ENCODE measurements around the gene KRT82.

KRT82 gene

DNA sequence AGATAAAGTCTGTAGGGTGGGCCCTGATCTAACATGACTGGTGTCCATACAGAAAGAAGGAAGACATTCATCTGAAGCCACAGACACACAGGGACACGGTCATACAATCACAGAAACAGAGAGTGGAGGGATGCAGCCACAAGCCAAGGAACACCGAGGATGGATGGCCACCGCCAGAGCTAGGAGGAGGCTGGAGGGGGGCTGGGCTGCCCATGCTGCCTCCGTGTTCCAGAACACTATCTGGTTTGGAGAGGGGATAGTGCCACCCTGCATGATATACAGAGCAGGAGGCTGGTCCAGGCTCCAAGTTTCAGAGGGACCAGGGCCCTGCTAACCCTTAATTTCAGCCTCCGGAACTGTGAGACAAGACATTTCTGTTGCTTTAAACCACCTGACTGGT lies 19.3 kb upstream of the KRT82 start:
- Histone ChIP-seq H3K4me1 (ENCODE audit: control insufficient read depth in 5 of 5, insufficient read depth in 5 of 5, low read length in 5 of 5) (peaks cover 0 to 13% (median 12%) of the 10 kb centered on the region in 5 donors), H3K36me3 (ENCODE audit: control insufficient read depth in 5 of 5, insufficient read depth in 5 of 5, low read length in 5 of 5) (no peaks in the 10 kb centered on the region), H3K4me3 (ENCODE audit: low read depth in 1 of 5, low read length in 5 of 5) (no peak overlapping the region), H3K9me3 (ENCODE audit: control insufficient read depth in 5 of 5, low read length in 5 of 5) (no peaks in the 10 kb centered on the region), H3K27me3 (ENCODE audit: control insufficient read depth in 5 of 5, insufficient read depth in 4 of 5, low read length in 5 of 5) (no peaks in the 10 kb centered on the region), H3K27ac (ENCODE audit: low read depth, low read length) (no peak overlapping the region), H3K9ac (ENCODE audit: low read length in 5 of 5) (no peak overlapping the region)

DNA sequence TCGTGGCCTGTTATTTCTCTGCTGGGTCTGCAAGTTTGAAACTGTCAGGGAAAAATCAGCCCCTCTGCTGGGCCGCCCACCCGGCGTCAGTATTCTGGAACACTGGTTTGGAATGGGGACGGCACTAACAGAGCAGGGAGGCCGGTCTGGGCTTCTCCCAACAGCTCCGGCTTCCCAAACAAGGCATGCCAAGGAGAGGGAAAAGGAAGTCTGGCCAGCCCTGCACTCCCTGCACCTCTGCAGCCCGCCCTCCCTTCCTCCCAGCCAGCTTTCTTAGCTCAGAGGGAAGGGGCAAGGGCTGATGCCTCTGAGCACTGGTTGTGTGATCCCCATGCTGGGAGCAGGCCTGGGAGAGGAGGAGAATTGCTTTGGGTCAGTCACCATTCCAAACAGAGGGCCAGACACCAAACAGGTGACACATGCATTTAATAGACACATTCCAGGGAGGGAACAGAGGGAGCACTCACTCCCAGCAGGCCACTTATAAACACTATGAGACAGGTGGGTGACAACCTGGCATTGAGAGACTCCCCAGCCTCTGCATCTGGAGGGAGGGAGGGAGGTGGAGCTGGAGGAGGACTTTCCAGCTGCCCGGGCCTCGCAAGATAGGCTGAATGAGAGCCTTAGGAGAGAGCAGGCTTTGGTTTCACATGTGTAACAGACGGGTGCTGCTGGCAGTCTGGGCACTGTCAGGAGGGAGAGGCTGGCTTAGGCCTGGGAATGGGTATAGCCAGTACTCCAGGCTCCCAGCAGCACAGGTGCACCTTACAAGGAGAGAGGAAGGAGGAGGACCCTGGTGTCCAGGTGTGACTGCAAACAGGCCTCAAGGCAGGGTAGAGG lies 17.7 kb upstream of the KRT82 start:
- peak overlapping the region in 1 of 5 donors; percentile 15 for H3K9ac ChIP-seq (ENCODE audit: low read length in 5 of 5)
- no peaks in the 10 kb centered on the region for H3K9me3 ChIP-seq (ENCODE audit: control insufficient read depth in 5 of 5, low read length in 5 of 5)
- no peak overlapping the region for H3K4me3 ChIP-seq (ENCODE audit: low read depth in 1 of 5, low read length in 5 of 5)
- H3K4me1 ChIP-seq (ENCODE audit: control insufficient read depth in 5 of 5, insufficient read depth in 5 of 5, low read length in 5 of 5) = peaks cover 0 to 13% (median 12%) of the 10 kb centered on the region in 5 donors
- H3K27me3 ChIP-seq (ENCODE audit: control insufficient read depth in 5 of 5, insufficient read depth in 4 of 5, low read length in 5 of 5) = no peaks in the 10 kb centered on the region
- no peak overlapping the region for H3K27ac ChIP-seq (ENCODE audit: low read depth, low read length)
- no peaks in the 10 kb centered on the region for H3K36me3 ChIP-seq (ENCODE audit: control insufficient read depth in 5 of 5, insufficient read depth in 5 of 5, low read length in 5 of 5)

DNA sequence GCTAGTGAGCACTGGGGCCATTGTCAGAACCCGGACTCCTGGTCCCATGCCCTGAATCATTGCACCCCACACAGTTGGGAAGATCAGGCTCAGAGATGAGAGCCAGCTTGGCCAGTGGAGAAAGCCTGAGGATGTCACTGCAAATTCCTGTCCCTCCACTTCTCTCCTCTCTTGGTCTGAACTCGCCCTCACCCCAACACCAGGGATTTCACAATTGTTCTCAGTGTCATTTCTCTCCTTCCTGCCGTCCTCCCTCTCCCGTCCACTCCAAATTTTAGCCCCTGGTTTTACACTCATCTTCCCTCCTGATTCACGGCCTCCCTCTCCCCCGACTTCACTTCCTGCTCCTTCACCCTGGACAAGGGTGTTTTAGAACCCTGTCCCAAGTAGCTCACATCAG lies 16.9 kb upstream of the KRT82 start:
- Histone ChIP-seq H3K27ac (ENCODE audit: low read depth, low read length) (no peak overlapping the region), H3K36me3 (ENCODE audit: control insufficient read depth in 5 of 5, insufficient read depth in 5 of 5, low read length in 5 of 5) (no peaks in the 10 kb centered on the region), H3K27me3 (ENCODE audit: control insufficient read depth in 5 of 5, insufficient read depth in 4 of 5, low read length in 5 of 5) (no peaks in the 10 kb centered on the region), H3K4me1 (ENCODE audit: control insufficient read depth in 5 of 5, insufficient read depth in 5 of 5, low read length in 5 of 5) (peaks cover 0 to 13% (median 12%) of the 10 kb centered on the region in 5 donors), H3K9ac (ENCODE audit: low read length in 5 of 5) (peak overlapping the region in 2 of 5 donors; percentile 7 to 15), H3K9me3 (ENCODE audit: control insufficient read depth in 5 of 5, low read length in 5 of 5) (no peaks in the 10 kb centered on the region), H3K4me3 (ENCODE audit: low read depth in 1 of 5, low read length in 5 of 5) (no peak overlapping the region)

DNA sequence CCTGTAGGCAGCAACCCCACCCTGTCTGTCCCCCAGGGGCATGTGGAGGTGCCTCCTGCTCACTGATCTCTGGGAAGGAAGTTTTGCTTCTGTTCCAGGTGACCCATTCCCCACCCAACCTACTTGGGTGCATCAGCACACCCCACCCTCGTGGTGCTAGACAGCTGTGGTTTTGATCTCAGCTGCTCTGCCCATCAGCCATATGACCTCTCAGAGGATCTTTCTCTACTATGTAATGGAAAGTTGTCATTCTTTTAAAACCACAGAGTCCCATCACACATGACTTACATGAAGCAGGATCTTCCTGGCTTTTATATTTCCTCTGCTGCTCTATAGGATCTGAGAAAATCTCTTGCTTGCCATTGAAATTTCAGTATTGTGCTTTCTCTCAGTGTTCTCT lies 13.5 kb upstream of the KRT82 start:
- Histone ChIP-seq H3K27me3 (ENCODE audit: control insufficient read depth in 5 of 5, insufficient read depth in 4 of 5, low read length in 5 of 5) (no peaks in the 10 kb centered on the region), H3K4me1 (ENCODE audit: control insufficient read depth in 5 of 5, insufficient read depth in 5 of 5, low read length in 5 of 5) (peaks cover 7 to 36% (median 31%) of the 10 kb centered on the region in 5 donors), H3K27ac (ENCODE audit: low read depth, low read length) (no peak overlapping the region), H3K9me3 (ENCODE audit: control insufficient read depth in 5 of 5, low read length in 5 of 5) (no peaks in the 10 kb centered on the region), H3K36me3 (ENCODE audit: control insufficient read depth in 5 of 5, insufficient read depth in 5 of 5, low read length in 5 of 5) (no peaks in the 10 kb centered on the region), H3K4me3 (ENCODE audit: low read depth in 1 of 5, low read length in 5 of 5) (no peak overlapping the region), H3K9ac (ENCODE audit: low read length in 5 of 5) (no peak overlapping the region)

DNA sequence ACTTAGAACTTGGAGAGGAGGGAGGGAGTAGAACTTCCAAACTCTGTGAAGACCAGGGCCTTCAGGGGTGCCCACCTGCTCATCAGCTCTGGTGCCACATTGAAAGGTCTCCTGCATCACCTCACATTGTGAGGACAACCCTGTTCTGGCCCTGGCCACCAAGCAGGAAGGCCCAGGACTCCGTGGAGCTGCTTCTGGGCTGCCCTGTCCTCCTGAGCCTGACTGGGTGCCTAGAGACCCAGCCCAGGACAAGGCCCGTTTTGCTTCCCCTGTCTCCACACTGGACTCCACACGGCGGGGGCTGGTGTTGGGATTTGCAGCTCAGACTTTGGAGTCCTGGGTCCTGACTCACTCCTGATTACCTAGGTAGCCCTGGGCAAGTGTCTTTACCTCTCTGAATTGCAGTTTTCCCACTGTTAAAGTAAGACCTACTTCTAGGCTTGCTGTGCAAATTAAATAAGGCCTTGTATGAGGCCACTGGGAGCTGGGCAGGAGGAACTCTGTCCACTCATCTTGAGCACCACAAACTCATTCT lies 12.5 kb upstream of the KRT82 start:
- H3K4me3 ChIP-seq (ENCODE audit: low read depth in 1 of 5, low read length in 5 of 5) = no peak overlapping the region
- no peaks in the 10 kb centered on the region for H3K9me3 ChIP-seq (ENCODE audit: control insufficient read depth in 5 of 5, low read length in 5 of 5)
- no peaks in the 10 kb centered on the region for H3K27me3 ChIP-seq (ENCODE audit: control insufficient read depth in 5 of 5, insufficient read depth in 4 of 5, low read length in 5 of 5)
- H3K36me3 ChIP-seq (ENCODE audit: control insufficient read depth in 5 of 5, insufficient read depth in 5 of 5, low read length in 5 of 5) = no peaks in the 10 kb centered on the region
- no peak overlapping the region for H3K9ac ChIP-seq (ENCODE audit: low read length in 5 of 5)
- H3K27ac ChIP-seq (ENCODE audit: low read depth, low read length) = no peak overlapping the region
- H3K4me1 ChIP-seq (ENCODE audit: control insufficient read depth in 5 of 5, insufficient read depth in 5 of 5, low read length in 5 of 5) = peaks cover 7 to 34% (median 28%) of the 10 kb centered on the region in 5 donors

DNA sequence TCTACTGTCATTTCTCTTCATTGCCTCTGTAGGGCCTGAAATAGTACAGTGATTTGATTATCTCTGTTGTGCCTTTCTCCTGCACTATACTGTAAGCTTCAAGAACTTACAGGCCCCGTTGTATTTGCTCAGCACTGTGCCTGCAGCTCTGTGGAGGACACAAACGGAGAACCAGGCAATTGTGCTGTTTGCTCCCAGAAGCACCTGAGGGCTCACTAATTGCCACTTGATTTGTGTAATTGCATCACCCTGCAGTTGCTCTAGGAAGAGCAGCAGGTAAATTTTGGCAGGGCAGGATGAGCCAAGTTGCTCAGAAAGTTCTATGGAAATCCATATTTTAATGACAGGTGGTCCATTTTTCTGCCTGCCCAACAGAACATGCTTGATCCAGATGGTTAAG lies 11.6 kb upstream of the KRT82 start:
- Histone ChIP-seq H3K27ac (ENCODE audit: low read depth, low read length) (no peak overlapping the region), H3K4me3 (ENCODE audit: low read depth in 1 of 5, low read length in 5 of 5) (no peak overlapping the region), H3K9me3 (ENCODE audit: control insufficient read depth in 5 of 5, low read length in 5 of 5) (no peaks in the 10 kb centered on the region), H3K36me3 (ENCODE audit: control insufficient read depth in 5 of 5, insufficient read depth in 5 of 5, low read length in 5 of 5) (no peaks in the 10 kb centered on the region), H3K9ac (ENCODE audit: low read length in 5 of 5) (no peak overlapping the region), H3K4me1 (ENCODE audit: control insufficient read depth in 5 of 5, insufficient read depth in 5 of 5, low read length in 5 of 5) (peaks cover 7 to 25% (median 19%) of the 10 kb centered on the region in 5 donors), H3K27me3 (ENCODE audit: control insufficient read depth in 5 of 5, insufficient read depth in 4 of 5, low read length in 5 of 5) (no peaks in the 10 kb centered on the region)

DNA sequence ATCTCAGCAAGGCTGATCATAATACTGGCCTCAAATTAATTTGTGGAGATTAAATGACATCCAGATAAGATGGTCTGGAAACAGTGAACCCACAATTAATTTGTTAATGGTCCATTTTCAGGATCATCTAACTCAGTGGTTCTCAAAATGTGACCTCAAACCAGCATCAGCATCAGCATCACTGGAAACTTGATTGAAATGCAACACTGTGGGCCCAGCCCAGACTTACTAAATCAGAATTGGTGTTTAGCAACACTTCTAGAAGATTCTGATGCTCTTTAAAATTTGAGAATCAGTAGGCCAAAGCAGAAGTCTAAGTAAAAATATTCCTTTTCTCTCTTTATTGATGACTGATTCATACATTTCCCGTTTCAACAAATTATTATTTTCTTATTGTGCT lies 10.7 kb upstream of the KRT82 start:
- H3K36me3 ChIP-seq (ENCODE audit: control insufficient read depth in 5 of 5, insufficient read depth in 5 of 5, low read length in 5 of 5) = no peaks in the 10 kb centered on the region
- H3K27me3 ChIP-seq (ENCODE audit: control insufficient read depth in 5 of 5, insufficient read depth in 4 of 5, low read length in 5 of 5) = no peaks in the 10 kb centered on the region
- peak overlapping the region in 1 of 5 donors; percentile 28 for H3K9ac ChIP-seq (ENCODE audit: low read length in 5 of 5)
- peaks cover 7 to 23% (median 19%) of the 10 kb centered on the region in 5 donors for H3K4me1 ChIP-seq (ENCODE audit: control insufficient read depth in 5 of 5, insufficient read depth in 5 of 5, low read length in 5 of 5)
- no peaks in the 10 kb centered on the region for H3K9me3 ChIP-seq (ENCODE audit: control insufficient read depth in 5 of 5, low read length in 5 of 5)
- no peak overlapping the region for H3K4me3 ChIP-seq (ENCODE audit: low read depth in 1 of 5, low read length in 5 of 5)
- peak overlapping the region; percentile 50 for H3K27ac ChIP-seq (ENCODE audit: low read depth, low read length)

DNA sequence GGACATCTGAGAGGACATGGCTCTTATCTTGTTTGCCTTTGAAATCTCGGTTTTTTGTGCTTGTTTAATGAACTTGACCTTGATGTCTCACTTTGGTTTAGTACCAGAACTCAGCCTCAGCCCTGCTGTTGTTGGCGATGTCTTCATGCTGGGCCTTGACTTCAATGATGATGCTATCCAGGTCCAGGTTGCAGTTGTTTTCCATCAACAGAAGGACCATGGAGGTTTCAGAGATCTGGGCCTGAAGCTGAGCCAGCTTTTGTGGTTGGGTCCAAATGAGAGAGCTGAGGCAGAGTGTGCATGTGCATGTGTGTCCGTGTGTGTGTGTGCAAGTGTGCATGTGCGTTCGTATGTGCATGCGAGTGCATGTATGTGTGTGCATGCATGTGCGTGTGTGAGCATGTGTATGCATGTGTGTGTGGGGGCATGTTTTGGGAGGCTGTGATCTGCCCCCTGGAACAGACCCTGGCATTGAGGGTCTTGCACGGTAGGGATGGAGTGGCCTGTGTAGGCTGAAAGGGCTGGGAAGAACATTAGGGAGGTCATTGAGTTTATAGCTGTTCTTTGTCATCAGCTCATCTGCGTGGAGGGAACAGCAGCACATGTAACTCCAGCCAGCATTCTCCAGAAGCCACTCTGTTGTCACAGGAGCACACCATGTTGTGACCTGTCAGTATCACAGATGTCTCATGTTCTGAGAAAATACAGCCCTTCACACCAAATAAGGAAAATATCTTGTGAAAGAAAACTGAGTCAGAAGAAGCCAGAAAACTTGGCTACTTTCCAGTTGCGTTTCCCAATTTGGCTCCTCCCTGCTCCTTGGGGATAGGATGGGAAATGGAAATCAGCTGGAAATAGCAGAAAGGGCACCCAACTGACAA lies 10.0 kb upstream of the KRT82 start:
- peak overlapping the region; percentile 50 for H3K27ac ChIP-seq (ENCODE audit: low read depth, low read length)

DNA sequence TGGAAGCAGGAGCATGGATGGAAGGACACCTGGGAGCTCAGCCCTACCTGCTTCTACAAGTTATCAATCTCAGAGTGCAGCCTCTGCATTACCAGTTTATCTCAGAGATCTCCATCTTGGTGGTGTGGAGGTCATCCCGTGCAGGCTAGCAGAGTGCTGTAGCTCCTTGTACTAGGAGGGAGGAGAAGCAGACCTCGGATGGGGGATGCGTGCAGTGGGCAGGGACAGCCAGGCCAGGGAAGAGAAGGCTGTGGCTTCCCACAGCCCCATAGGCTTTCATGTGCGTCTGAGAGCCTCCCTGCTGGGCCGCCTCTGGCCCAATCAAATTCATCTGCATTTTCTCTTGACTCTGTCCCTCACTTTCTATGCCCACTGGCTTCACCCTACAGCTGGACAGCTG lies 8.8 kb upstream of the KRT82 start:
- Histone ChIP-seq H3K27ac (ENCODE audit: low read depth, low read length) (no peak overlapping the region), H3K27me3 (ENCODE audit: control insufficient read depth in 5 of 5, insufficient read depth in 4 of 5, low read length in 5 of 5) (no peaks in the 10 kb centered on the region), H3K4me1 (ENCODE audit: control insufficient read depth in 5 of 5, insufficient read depth in 5 of 5, low read length in 5 of 5) (peaks cover 7 to 23% (median 19%) of the 10 kb centered on the region in 5 donors), H3K4me3 (ENCODE audit: low read depth in 1 of 5, low read length in 5 of 5) (no peak overlapping the region), H3K9ac (ENCODE audit: low read length in 5 of 5) (no peak overlapping the region), H3K36me3 (ENCODE audit: control insufficient read depth in 5 of 5, insufficient read depth in 5 of 5, low read length in 5 of 5) (no peaks in the 10 kb centered on the region), H3K9me3 (ENCODE audit: control insufficient read depth in 5 of 5, low read length in 5 of 5) (no peaks in the 10 kb centered on the region)

More for the DNA sequence above, 10.0 kb upstream of the KRT82 start:
- no peaks in the 10 kb centered on the region for H3K27me3 ChIP-seq (ENCODE audit: control insufficient read depth in 5 of 5, insufficient read depth in 4 of 5, low read length in 5 of 5)
- no peak overlapping the region for H3K4me3 ChIP-seq (ENCODE audit: low read depth in 1 of 5, low read length in 5 of 5)
- H3K4me1 ChIP-seq (ENCODE audit: control insufficient read depth in 5 of 5, insufficient read depth in 5 of 5, low read length in 5 of 5) = peaks cover 7 to 23% (median 19%) of the 10 kb centered on the region in 5 donors
- no peaks in the 10 kb centered on the region for H3K9me3 ChIP-seq (ENCODE audit: control insufficient read depth in 5 of 5, low read length in 5 of 5)
- H3K9ac ChIP-seq (ENCODE audit: low read length in 5 of 5) = no peak overlapping the region
- no peaks in the 10 kb centered on the region for H3K36me3 ChIP-seq (ENCODE audit: control insufficient read depth in 5 of 5, insufficient read depth in 5 of 5, low read length in 5 of 5)

Measured in subcutaneous abdominal adipose tissue (tissue), 5 donors.